Measurements from ENCODE around the gene RUNX2. TPM values are rescaled to one million over a fixed set of nuclear protein-coding genes. Genes with fewer than 3 reads are reported as not detected.

Gene RUNX2
- total and polyA plus RNA-seq, 2 donors (not counting 1 experiment from before 2014, with no cell fraction given) = 1.3 to 2.4 TPM

GRCh38 chr6:45634231-45634630 is 306.1 kb downstream of the RUNX2 start:
- Histone ChIP-seq H3K9ac (ENCODE audit: low read length) (no peak overlapping the region), H2AFZ (ENCODE audit: insufficient read depth, low read depth, low read length, poor library complexity, severe bottlenecking) (no peak overlapping the region), H3K27me3 (replicated peaks in 1 of 4; ENCODE audit: control extremely low read depth in 1 of 4, control insufficient read depth in 3 of 4, insufficient read depth in 4 of 4, low read length in 3 of 4) (no peaks in the 10 kb centered on the region), H3K27ac (ENCODE audit: low read length in 2 of 2) (no peak overlapping the region), H3K4me3 (ENCODE audit: control extremely low read depth in 1 of 5, extremely low read depth in 1 of 5, insufficient read depth in 1 of 5, low read depth in 2 of 5, low read length in 4 of 5) (no peak overlapping the region), H3K9me3 (ENCODE audit: control extremely low read depth in 1 of 3, control insufficient read depth in 2 of 3, insufficient read depth in 1 of 3, low read length in 2 of 3) (no peaks in the 10 kb centered on the region), H4K20me1 (ENCODE audit: control insufficient read depth, insufficient read depth, low read length, poor library complexity, severe bottlenecking) (no peaks in the 10 kb centered on the region), H3K79me2 (ENCODE audit: control insufficient read depth, insufficient read depth, low read length) (no peaks in the 10 kb centered on the region), H3K4me2 (replicated peaks; ENCODE audit: low read depth, low read length, poor library complexity, severe bottlenecking) (no peak overlapping the region), H3K36me3 (replicated peaks in 1 of 2; ENCODE audit: control extremely low read depth in 1 of 2, control insufficient read depth in 1 of 2, extremely low read depth in 1 of 2, insufficient read depth in 2 of 2, low read length in 1 of 2) (no peaks in the 10 kb centered on the region), H3K4me1 (ENCODE audit: control insufficient read depth in 2 of 2, insufficient read depth in 2 of 2, low read length in 2 of 2) (no peaks in the 10 kb centered on the region)
- DNase-seq = no peak
- ChIA-PET CTCF (no interaction called here), POLR2A (no interaction called here)
- no peaks in the 10 kb centered on the region for H3K9me3 Mint-ChIP-seq (ENCODE audit: insufficient read depth)
- H3K4me3 Mint-ChIP-seq = no peak overlapping the region
- 100% methylated on average over 2 of the region's 4 CpGs for WGBS (ENCODE audit: insufficient coverage)
- H3K27me3 Mint-ChIP-seq = peaks cover 5% of the 10 kb centered on the region
- intact Hi-C loops (cut with micrococcal nuclease) = no loop called here
- no peaks in the 10 kb centered on the region for H3K4me1 Mint-ChIP-seq
- TF ChIP-seq EZH2 (IDR thresholded peaks at IDR 0.05; ENCODE audit: borderline replicate concordance, insufficient read depth, low read depth, low read length, poor library complexity, severe bottlenecking) (no peak), CTCF (IDR thresholded peaks at IDR 0.05) (no peak)
- H3K27ac Mint-ChIP-seq = no peak overlapping the region
- ATAC-seq (ENCODE audit: low read depth) = no peak

GRCh38 chr6:45635284-45635867 is 307.2 kb downstream of the RUNX2 start:
- no peak overlapping the region for H2AFZ ChIP-seq (ENCODE audit: insufficient read depth, low read depth, low read length, poor library complexity, severe bottlenecking)

More at GRCh38 chr6:45635284-45635867, 307.2 kb downstream of the RUNX2 start:
- Histone ChIP-seq H3K27me3 (replicated peaks in 1 of 4; ENCODE audit: control extremely low read depth in 1 of 4, control insufficient read depth in 3 of 4, insufficient read depth in 4 of 4, low read length in 3 of 4) (no peaks in the 10 kb centered on the region), H4K20me1 (ENCODE audit: control insufficient read depth, insufficient read depth, low read length, poor library complexity, severe bottlenecking) (no peaks in the 10 kb centered on the region), H3K36me3 (replicated peaks in 1 of 2; ENCODE audit: control extremely low read depth in 1 of 2, control insufficient read depth in 1 of 2, extremely low read depth in 1 of 2, insufficient read depth in 2 of 2, low read length in 1 of 2) (no peaks in the 10 kb centered on the region), H3K4me2 (replicated peaks; ENCODE audit: low read depth, low read length, poor library complexity, severe bottlenecking) (no peak overlapping the region), H3K4me3 (ENCODE audit: control extremely low read depth in 1 of 5, extremely low read depth in 1 of 5, insufficient read depth in 1 of 5, low read depth in 2 of 5, low read length in 4 of 5) (no peak overlapping the region), H3K27ac (ENCODE audit: low read length in 2 of 2) (no peak overlapping the region), H3K79me2 (ENCODE audit: control insufficient read depth, insufficient read depth, low read length) (no peaks in the 10 kb centered on the region), H3K4me1 (ENCODE audit: control insufficient read depth in 2 of 2, insufficient read depth in 2 of 2, low read length in 2 of 2) (no peaks in the 10 kb centered on the region), H3K9ac (ENCODE audit: low read length) (no peak overlapping the region), H3K9me3 (ENCODE audit: control extremely low read depth in 1 of 3, control insufficient read depth in 2 of 3, insufficient read depth in 1 of 3, low read length in 2 of 3) (no peaks in the 10 kb centered on the region)
- Mint-ChIP-seq H3K9me3 (ENCODE audit: insufficient read depth) (no peaks in the 10 kb centered on the region), H3K27ac (no peak overlapping the region), H3K4me1 (no peaks in the 10 kb centered on the region), H3K4me3 (no peak overlapping the region), H3K27me3 (peaks cover 5% of the 10 kb centered on the region)
- ChIA-PET POLR2A (no interaction called here), CTCF (no interaction called here)
- ATAC-seq (ENCODE audit: low read depth) (no peak), DNase-seq (no peak)
- WGBS (ENCODE audit: insufficient coverage) = no CpG with 5 or more reads among the region's 8 CpGs
- intact Hi-C loops (cut with micrococcal nuclease) = no loop called here
- TF ChIP-seq CTCF (IDR thresholded peaks at IDR 0.05) (no peak), EZH2 (IDR thresholded peaks at IDR 0.05; ENCODE audit: borderline replicate concordance, insufficient read depth, low read depth, low read length, poor library complexity, severe bottlenecking) (no peak)
